K562 (cell line): Measurements from ENCODE around the gene ASB10. TPM values are rescaled to one million over a fixed set of nuclear protein-coding genes. Genes with fewer than 3 reads are reported as not detected.

Source experiments
- ARID4B ChIP-seq: sonication (generic); formaldehyde crosslinking; IDR thresholded peaks from 2 replicates; pipeline ENCODE4 v1.8.0; 2022; ENCODE audit warnings: mild to moderate bottlenecking, missing genetic modification reagents
- ASH1L ChIP-seq: fragments of 450-650 bp; IDR thresholded peaks from 2 replicates; pipeline ENCODE4 v1.6.1; 2018; ENCODE audit warnings: borderline replicate concordance, mild to moderate bottlenecking, low read depth; ENCODE audit not compliant: partially characterized antibody
- BHLHE40 ChIP-seq: IDR thresholded peaks from 2 replicates; pipeline ENCODE4 v1.6.1; 2011; ENCODE audit warnings: low read length, improper control_type of control experiment
- CBX8 ChIP-seq: fragments of 200-600 bp; sonication (generic); IDR thresholded peaks from 2 replicates; pipeline ENCODE4 v1.6.1; 2012; ENCODE audit warnings: borderline replicate concordance, mixed run types, low read depth, mild to moderate bottlenecking, moderate library complexity, mixed read lengths, low read length, control low read depth, inconsistent platforms; ENCODE audit not compliant: poor library complexity, severe bottlenecking; ENCODE audit errors: extremely low read depth
- EP300 ChIP-seq: IDR thresholded peaks from 2 replicates; pipeline ENCODE4 v1.6.1; 2012; ENCODE audit warnings: low read length, improper control_type of control experiment
- FOS ChIP-seq: IDR thresholded peaks from 3 replicates; pipeline ENCODE4 v1.6.1; 2011; ENCODE audit not compliant: insufficient read length; ENCODE audit errors: extremely low read depth
- GTF3C2 ChIP-seq: IDR thresholded peaks from 3 replicates; pipeline ENCODE4 v1.6.1; 2011; ENCODE audit warnings: borderline replicate concordance, mild to moderate bottlenecking, moderate library complexity; ENCODE audit not compliant: insufficient read length; ENCODE audit errors: extremely low read depth
- MYBL2 ChIP-seq, 2 experiments: fragments of 450-650 bp in 1 of 2; sonication (generic) in 1 of 2; formaldehyde crosslinking in 1 of 2; IDR thresholded peaks; 2 replicates each; pipeline versions ENCODE4 v1.6.1 to v1.8.1; 2017 to 2022; ENCODE audit warnings: borderline replicate concordance in 1 of 2, inconsistent platforms in 1 of 2, low read depth in 1 of 2, mild to moderate bottlenecking in 1 of 2, missing genetic modification reagents in 1 of 2, moderate library complexity in 1 of 2
- NFE2 ChIP-seq: IDR thresholded peaks from 2 replicates; pipeline ENCODE4 v1.6.1; 2014; ENCODE audit warnings: antibody characterized with exemption, low read depth
- NKRF ChIP-seq: fragments of 450-650 bp; IDR thresholded peaks from 2 replicates; pipeline ENCODE4 v1.6.1; 2016; ENCODE audit warnings: borderline replicate concordance
- PPARD ChIP-seq: fragments of 250-450 bp; sonication (Bioruptor Pico); IDR thresholded peaks from 2 replicates; pipeline ENCODE4 v1.8.0; 2022; ENCODE audit warnings: inconsistent platforms, mild to moderate bottlenecking, moderate library complexity
- TAF7 ChIP-seq: fragments of 450-650 bp; IDR thresholded peaks from 2 replicates; pipeline ENCODE4 v1.6.1; 2016; ENCODE audit warnings: missing genetic modification characterization, missing compliant biosample characterization
- YBX1 ChIP-seq: fragments of 450-650 bp; IDR thresholded peaks from 2 replicates; pipeline ENCODE4 v1.7.1; 2016; ENCODE audit warnings: mild to moderate bottlenecking
- ZNF316 ChIP-seq: fragments of 450-650 bp; IDR thresholded peaks from 2 replicates; pipeline ENCODE4 v1.6.1; 2016
- ZNF511 ChIP-seq: sonication (generic); formaldehyde crosslinking; IDR thresholded peaks from 2 replicates; pipeline ENCODE4 v1.8.0; 2022; ENCODE audit warnings: mild to moderate bottlenecking, missing genetic modification reagents
- ZNF57 ChIP-seq: fragments of 450-650 bp; formaldehyde crosslinking; IDR thresholded peaks from 2 replicates; pipeline ENCODE4 v1.4.0; 2020; ENCODE audit warnings: mild to moderate bottlenecking, moderate library complexity
- polyA plus RNA-seq, 8 experiments: library from polyadenylated mRNA; depleted of rRNA in 4 of 8; stranded (reverse) in 5 of 8; unstranded in 3 of 8; fragments of >200 nt; fragmentation: Nextera tagmentation in 2 of 8; fragmentation: Illumina TruSeq in 1 of 8; extraction: Ambion mirVana in 2 of 8; extraction: Trizol in 1 of 8; gene quantifications; 2 replicates each; pipeline versions ENCODE4 v1.2.1 to v1.2.3, GENCODE V29; 2011 to 2014; ENCODE audit warnings: inconsistent platforms in 1 of 8, missing spikeins in 1 of 8
- total RNA-seq, 7 experiments: library from RNA; depleted of rRNA in 6 of 7; stranded (reverse); fragments of >200 nt in 6 of 7; fragmentation: Illumina TruSeq in 2 of 7; extraction: Trizol in 2 of 7; gene quantifications; 2 replicates each; pipeline versions ENCODE4 v1.2.1 to v1.2.3, GENCODE V29; 2011 to 2021; ENCODE audit warnings: low replicate concordance in 1 of 7

Gene ASB10
- total and polyA plus RNA-seq, 9 of the 15 experiments (the other 6 are each of a cell fraction or from before 2014, with no cell fraction given): not detected

GRCh38 chr7:151226875-151227782 lies 40.1 kb upstream of the ASB10 start, which contains the start of gene ABCF2 (continued):
- TF ChIP-seq PPARD (no peak), GTF3C2 (no peak), ZNF511 (peak; percentile 44; the same call in 1 of the 2 replicates), BHLHE40 (peak; percentile 85), ARID4B (0 out of 2 replicates have a peak, but pooled peaks have one; percentile 79), NFE2 (peak; percentile 14; the same call in 1 of the 2 replicates), ZNF57 (CRISPR knock-in tag) (no peak), CBX8 (no peak), ASH1L (peak; percentile 46), YBX1 (no peak), MYBL2 (IDR thresholded peaks at IDR 0.05; ENCODE audit: low read depth) (no peak), MYBL2 (CRISPR knock-in tag; IDR thresholded peaks at IDR 0.05; ENCODE audit: borderline replicate concordance) (no peak), ZNF316 (no peak), FOS (peak; percentile 71), TAF7 (tag) (peak; percentile 82), NKRF (peak; percentile 99), EP300 (peak; percentile 37)
